Measurements from ENCODE around the gene DPYSL5. TPM values are rescaled to one million over a fixed set of nuclear protein-coding genes. Genes with fewer than 3 reads are reported as not detected.
"Not testable (repeated sequence)": the region's sequence is repeated elsewhere in the genome, so short reads cannot be mapped to it uniquely, and the experiment has no call there.

DPYSL5 gene
- not detected in 2 replicates for total RNA-seq

GRCh38 chr2:26847655-26848335, at the start of gene DPYSL5:
DPYSL5 (plus strand) TSS chr2:26848132; CDS start chr2:26898500, 50,368 bp downstream.
- no peak for DNase-seq

GRCh38 chr2:26801328-26801727, 46.6 kb upstream of the DPYSL5 start:
- DNase-seq, result no peak

GRCh38 chr2:26801796-26802195, 46.1 kb upstream of the DPYSL5 start:
- no peak for DNase-seq

GRCh38 chr2:26805241-26805676, 42.7 kb upstream of the DPYSL5 start:
- peak; percentile 10 for DNase-seq

- no peak for DNase-seq
Observed at GRCh38 chr2:26807788-26808460, 40.0 kb upstream of the DPYSL5 start.

- no peak for DNase-seq
Observed at GRCh38 chr2:26809211-26809610, 38.7 kb upstream of the DPYSL5 start.

- no peak for DNase-seq
Observed at GRCh38 chr2:26809876-26810577, 37.9 kb upstream of the DPYSL5 start.

GRCh38 chr2:26811261-26811660, 36.7 kb upstream of the DPYSL5 start:
- DNase-seq, result no peak

- DNase-seq, result no peak
Observed at GRCh38 chr2:26811791-26812694, 35.9 kb upstream of the DPYSL5 start.

- DNase-seq, result no peak
Observed at GRCh38 chr2:26812731-26813130, 35.2 kb upstream of the DPYSL5 start.

- DNase-seq, result not testable (repeated sequence)
Observed at GRCh38 chr2:26814072-26814765, 33.7 kb upstream of the DPYSL5 start.

- no peak for DNase-seq
Observed at GRCh38 chr2:26816893-26817292, 31.0 kb upstream of the DPYSL5 start.

- no peak for DNase-seq
Observed at GRCh38 chr2:26818255-26818654, 29.7 kb upstream of the DPYSL5 start.

GRCh38 chr2:26818972-26819371, 29.0 kb upstream of the DPYSL5 start:
- DNase-seq, result no peak

- no peak for DNase-seq
Observed at GRCh38 chr2:26820932-26821331, 27.0 kb upstream of the DPYSL5 start.

GRCh38 chr2:26822877-26823276, 25.1 kb upstream of the DPYSL5 start:
- no peak for DNase-seq

- peak; percentile 50 for DNase-seq
Observed at GRCh38 chr2:26838121-26838906, 9.6 kb upstream of the DPYSL5 start.

- DNase-seq, result no peak
Observed at GRCh38 chr2:26840937-26841610, 6.9 kb upstream of the DPYSL5 start.

GRCh38 chr2:26843041-26843440, 4.9 kb upstream of the DPYSL5 start:
- no peak for DNase-seq

- DNase-seq, result no peak
Observed at GRCh38 chr2:26845021-26845420, 2.9 kb upstream of the DPYSL5 start.
